B cell (primary cell): ENCODE data around the gene RMI2. TPM values are rescaled to one million over a fixed set of nuclear protein-coding genes. Genes with fewer than 3 reads are reported as not detected.

Source experiments
- ATAC-seq: fragments of 200-7000 bp; cut with Tn5 transposase; one replicate; pipeline ENCODE4 v1.10.0; 2021; ENCODE audit warnings: low read depth, mild to moderate bottlenecking, moderate number of reproducible peaks, moderate library complexity
- CTCF ChIA-PET: fragments of 350-600 bp; sonication (Branson Sonifier 250); formaldehyde crosslinking; loops from one replicate; lab custom pipeline; 2021; ENCODE audit warnings: antibody characterized with exemption, inconsistent platforms; lab: Charles Lee
- POLR2A ChIA-PET: fragments of 350-600 bp; sonication (Branson Sonifier 250); formaldehyde crosslinking; loops from one replicate; lab custom pipeline; 2021; ENCODE audit warnings: antibody characterized with exemption; lab: Charles Lee
- DNase-seq: peaks from one replicate; pipeline ENCODE4 v3.0.0; 2013
- H2AFZ ChIP-seq: 2 replicates; pipeline ENCODE4 v1.6.1; 2012; ENCODE audit warnings: mild to moderate bottlenecking, low read depth, low read length; ENCODE audit not compliant: insufficient read depth, poor library complexity, severe bottlenecking
- H3K27ac ChIP-seq, 2 donors: 1 replicate in 1 of 2; 2 replicates in 1 of 2; pipeline ENCODE4 v1.5.1; 2012 to 2013; ENCODE audit warnings: low read length in 2 of 2, mild to moderate bottlenecking in 2 of 2, moderate library complexity in 1 of 2
- H3K27me3 ChIP-seq, 4 experiments: fragments of 200-600 bp in 1 of 4; sonication (generic) in 1 of 4; replicated peaks in 1 of 4; 1 replicate in 2 of 4; 2 replicates in 2 of 4; pipeline versions ENCODE4 v1.6.1 to v1.7.0; 2013 to 2016; ENCODE audit warnings: low read length in 3 of 4, mild to moderate bottlenecking in 2 of 4, mixed read lengths in 1 of 4, moderate library complexity in 1 of 4; ENCODE audit not compliant: insufficient read depth in 4 of 4, control insufficient read depth in 3 of 4; ENCODE audit errors: control extremely low read depth in 1 of 4
- H3K36me3 ChIP-seq, 2 experiments: replicated peaks in 1 of 2; 1 replicate in 1 of 2; 2 replicates in 1 of 2; pipeline versions ENCODE4 v1.6.1 to v1.7.1; 2013; ENCODE audit warnings: low read length in 1 of 2; ENCODE audit not compliant: insufficient read depth in 2 of 2, control insufficient read depth in 1 of 2; ENCODE audit errors: control extremely low read depth in 1 of 2, extremely low read depth in 1 of 2
- H3K4me1 ChIP-seq, 2 donors: fragments of 200-600 bp in 1 of 2; sonication (generic) in 1 of 2; 1 replicate in 1 of 2; 2 replicates in 1 of 2; pipeline versions ENCODE4 v1.5.1 to v1.6.1; 2013 to 2017; ENCODE audit warnings: low read length in 2 of 2; ENCODE audit not compliant: control insufficient read depth in 2 of 2, insufficient read depth in 2 of 2
- H3K4me2 ChIP-seq: replicated peaks from 2 replicates; pipeline ENCODE3; 2012; ENCODE audit warnings: mild to moderate bottlenecking, low read depth, low read length; ENCODE audit not compliant: poor library complexity, severe bottlenecking
- H3K4me3 ChIP-seq, 5 experiments: fragments of 200-600 bp in 1 of 5; sonication (generic) in 1 of 5; 1 replicate in 3 of 5; 2 replicates in 2 of 5; pipeline versions ENCODE4 v1.5.1 to v1.7.0; 2011 to 2016; ENCODE audit warnings: low read length in 4 of 5, mild to moderate bottlenecking in 4 of 5, low read depth in 2 of 5, control low read depth in 1 of 5, moderate library complexity in 1 of 5; ENCODE audit not compliant: insufficient read depth in 1 of 5; ENCODE audit errors: control extremely low read depth in 1 of 5, extremely low read depth in 1 of 5
- H3K79me2 ChIP-seq: fragments of 200-600 bp; sonication (generic); one replicate; pipeline ENCODE4 v1.6.0; 2016; ENCODE audit warnings: low read length; ENCODE audit not compliant: control insufficient read depth, insufficient read depth
- H3K9ac ChIP-seq: fragments of 200-600 bp; sonication (generic); 2 replicates; pipeline ENCODE4 v1.6.1; 2017; ENCODE audit warnings: mild to moderate bottlenecking, low read length, moderate library complexity
- H3K9me3 ChIP-seq, 3 donors: one replicate each; pipeline versions ENCODE4 v1.6.1 to v1.7.1; 2013; ENCODE audit warnings: low read length in 2 of 3; ENCODE audit not compliant: control insufficient read depth in 2 of 3, insufficient read depth in 1 of 3; ENCODE audit errors: control extremely low read depth in 1 of 3
- H4K20me1 ChIP-seq: 2 replicates; pipeline ENCODE4 v1.6.0; 2012; ENCODE audit warnings: mild to moderate bottlenecking, low read length; ENCODE audit not compliant: insufficient read depth, control insufficient read depth, poor library complexity, severe bottlenecking
- H3K27ac Mint-ChIP-seq: one replicate; pipeline ENCODE4 v1.8.0; 2021; ENCODE audit warnings: mixed read lengths
- H3K27me3 Mint-ChIP-seq: one replicate; pipeline ENCODE4 v1.8.0; 2021; ENCODE audit warnings: mixed read lengths
- H3K4me1 Mint-ChIP-seq: one replicate; pipeline ENCODE4 v1.8.0; 2021; ENCODE audit warnings: mixed read lengths
- H3K4me3 Mint-ChIP-seq: one replicate; pipeline ENCODE4 v1.8.0; 2021; ENCODE audit warnings: mixed read lengths
- H3K9me3 Mint-ChIP-seq: one replicate; pipeline ENCODE4 v1.8.0; 2022; ENCODE audit warnings: mixed read lengths; ENCODE audit not compliant: insufficient read depth
- EZH2 ChIP-seq: IDR thresholded peaks from 2 replicates; pipeline ENCODE4 v1.6.1; 2012; ENCODE audit warnings: borderline replicate concordance, low read depth, mild to moderate bottlenecking, moderate library complexity, low read length; ENCODE audit not compliant: insufficient read depth, poor library complexity, severe bottlenecking
- WGBS: methylation state at CpG from one replicate; pipeline ENCODE4 v1.1.5; 2013; ENCODE audit warnings: missing lambda C conversion rate; ENCODE audit not compliant: insufficient coverage; 5-methylcytosine and 5-hydroxymethylcytosine counted together
- intact Hi-C: fragments of 100-400 bp; cut with micrococcal nuclease; formaldehyde crosslinking; loops from one replicate; pipeline ENCODE4 v1.10.0; 2022
- polyA plus RNA-seq: library from polyadenylated mRNA; depleted of rRNA; stranded (reverse); fragments of >200 nt; gene quantifications from 2 replicates; pipeline ENCODE4 v1.2.3, GENCODE V29; 2012
- total RNA-seq, 2 donors: library from RNA; stranded (reverse); fragments of 120-200 nt in 1 of 2; gene quantifications; 1 replicate in 1 of 2; 2 replicates in 1 of 2; pipeline versions ENCODE4 v1.2.3 to v1.2.4, GENCODE V29; 2013 to 2022
- TF ChIP-seq, protein P1 (sequence below): fragments of 200-600 bp; IDR thresholded peaks from one replicate; pipeline ENCODE4 v1.8.0; 2022; ENCODE audit warnings: antibody characterized with exemption, mild to moderate bottlenecking

The RMI2 gene
- total and polyA plus RNA-seq, 2 donors (not counting 1 experiment from before 2014, with no cell fraction given): 2.3 to 27.0 TPM

DNA sequence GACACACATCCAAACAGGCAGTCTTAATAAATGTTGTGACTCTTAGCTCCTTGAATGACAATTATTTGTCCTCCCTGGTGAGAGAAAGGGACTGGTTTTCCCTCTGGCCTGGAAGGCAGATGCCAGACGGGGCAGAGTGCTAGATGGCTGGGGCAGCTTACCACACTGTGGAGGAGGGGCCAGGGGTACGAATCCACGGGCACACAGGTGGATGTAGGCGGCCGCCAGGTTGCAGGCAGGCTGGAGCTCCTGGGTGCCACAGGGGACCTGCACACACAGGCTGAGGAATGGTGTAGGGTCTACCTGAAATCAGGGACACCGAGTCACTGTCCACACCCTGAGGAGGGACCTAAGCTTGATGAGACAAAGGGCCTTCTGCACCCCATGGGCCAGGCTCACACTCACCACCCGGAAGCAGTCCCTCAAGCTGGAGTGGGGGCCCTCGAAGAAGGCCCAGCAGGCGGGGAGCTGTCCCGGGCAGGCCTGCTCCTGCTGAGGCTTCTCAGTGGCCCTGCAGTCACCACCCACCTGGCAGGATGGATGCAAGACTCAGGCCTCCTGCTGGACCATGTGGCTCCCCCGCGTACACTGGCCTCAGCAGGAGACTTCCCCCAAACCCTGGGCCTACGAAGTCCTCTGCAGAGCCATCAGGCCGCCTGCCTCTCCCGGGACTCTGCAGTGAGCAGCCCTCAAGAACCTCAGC lies 38.4 kb downstream of the RMI2 start:
- H3K4me3 Mint-ChIP-seq: no peak overlapping the region
- peaks cover 0 to 5% of the 10 kb centered on the region in 2 donors for H3K4me1 ChIP-seq
- H3K4me3 ChIP-seq: no peak overlapping the region
- WGBS: over 99% methylated on average over 15 of the region's 15 CpGs
- H3K27me3 ChIP-seq: peaks cover 0 to 23% (median 2%) of the 10 kb centered on the region in 4 experiments
- no peaks in the 10 kb centered on the region for H4K20me1 ChIP-seq
- POLR2A ChIA-PET: no interaction called here
- H3K27me3 Mint-ChIP-seq: peaks cover 7% of the 10 kb centered on the region
- H3K4me2 ChIP-seq: no peak overlapping the region
- H3K9me3 ChIP-seq: no peaks in the 10 kb centered on the region
- H3K9me3 Mint-ChIP-seq: no peaks in the 10 kb centered on the region
- no peak overlapping the region for H3K9ac ChIP-seq
- CTCF ChIA-PET: interaction anchor here (0.7 to 1.7 kb wide), 3 partner anchors 12 to 420 kb away, joined by 3 to 8 read pairs (median 5); no protein-coding TSS in a partner anchor
- H3K79me2 ChIP-seq: no peaks in the 10 kb centered on the region
- no peak overlapping the region for H2AFZ ChIP-seq
- no peak overlapping the region for H3K27ac ChIP-seq
- peaks cover 9% of the 10 kb centered on the region for H3K4me1 Mint-ChIP-seq
- intact Hi-C loops: no loop called here
- TF ChIP-seq EZH2: no peak
- TF ChIP-seq, protein P1, sequence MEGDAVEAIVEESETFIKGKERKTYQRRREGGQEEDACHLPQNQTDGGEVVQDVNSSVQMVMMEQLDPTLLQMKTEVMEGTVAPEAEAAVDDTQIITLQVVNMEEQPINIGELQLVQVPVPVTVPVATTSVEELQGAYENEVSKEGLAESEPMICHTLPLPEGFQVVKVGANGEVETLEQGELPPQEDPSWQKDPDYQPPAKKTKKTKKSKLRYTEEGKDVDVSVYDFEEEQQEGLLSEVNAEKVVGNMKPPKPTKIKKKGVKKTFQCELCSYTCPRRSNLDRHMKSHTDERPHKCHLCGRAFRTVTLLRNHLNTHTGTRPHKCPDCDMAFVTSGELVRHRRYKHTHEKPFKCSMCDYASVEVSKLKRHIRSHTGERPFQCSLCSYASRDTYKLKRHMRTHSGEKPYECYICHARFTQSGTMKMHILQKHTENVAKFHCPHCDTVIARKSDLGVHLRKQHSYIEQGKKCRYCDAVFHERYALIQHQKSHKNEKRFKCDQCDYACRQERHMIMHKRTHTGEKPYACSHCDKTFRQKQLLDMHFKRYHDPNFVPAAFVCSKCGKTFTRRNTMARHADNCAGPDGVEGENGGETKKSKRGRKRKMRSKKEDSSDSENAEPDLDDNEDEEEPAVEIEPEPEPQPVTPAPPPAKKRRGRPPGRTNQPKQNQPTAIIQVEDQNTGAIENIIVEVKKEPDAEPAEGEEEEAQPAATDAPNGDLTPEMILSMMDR: no peak
- ATAC-seq (no peak), DNase-seq (no peak)
- H3K27ac Mint-ChIP-seq: no peak overlapping the region
- H3K36me3 ChIP-seq: no peaks in the 10 kb centered on the region

DNA sequence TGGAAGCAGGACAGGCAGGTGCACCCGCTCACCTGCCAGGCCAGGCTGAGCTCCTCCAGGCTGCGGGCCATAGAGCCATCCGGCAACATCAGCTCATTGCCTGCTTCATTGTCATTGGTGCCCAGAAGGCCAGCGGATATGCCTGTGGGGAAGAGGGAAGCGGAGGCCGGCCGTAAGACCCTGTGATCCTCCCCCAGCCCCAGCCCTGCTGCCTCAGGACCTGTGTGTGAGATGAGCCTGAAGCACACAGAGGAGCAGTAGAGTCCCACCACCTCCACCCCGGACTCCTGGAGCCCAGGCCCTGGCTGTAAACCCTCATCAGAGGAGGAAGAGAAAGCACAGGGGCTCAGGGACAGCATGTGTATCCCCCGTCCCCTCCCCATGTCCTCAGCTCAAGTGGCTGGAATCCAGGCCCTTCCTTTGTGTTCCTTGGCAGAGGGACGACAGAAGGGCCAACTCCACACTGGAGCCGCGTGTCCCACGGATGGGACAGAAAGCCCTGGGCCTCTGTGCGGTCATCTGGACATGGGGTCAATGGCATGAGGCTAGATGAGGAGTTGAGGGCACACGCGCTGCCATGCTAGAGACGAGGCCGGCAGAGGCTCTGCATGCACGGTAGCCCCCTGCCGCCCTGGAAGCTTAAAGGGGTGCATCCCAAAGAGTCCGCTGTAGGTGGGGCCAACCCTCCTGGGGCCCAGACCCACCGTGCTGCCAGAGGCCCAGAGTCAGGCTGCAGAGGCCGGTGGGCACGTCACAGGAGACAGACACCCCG lies 39.1 kb downstream of the RMI2 start:
- TF ChIP-seq EZH2: no peak
- TF ChIP-seq, protein P1: no peak

More for the DNA sequence above, 39.1 kb downstream of the RMI2 start:
- no peaks in the 10 kb centered on the region for H3K79me2 ChIP-seq
- no peak overlapping the region for H3K27ac Mint-ChIP-seq
- no peak overlapping the region for H3K4me3 Mint-ChIP-seq
- H3K4me3 ChIP-seq: no peak overlapping the region
- H3K27ac ChIP-seq: no peak overlapping the region
- H3K4me1 ChIP-seq: peaks cover 0 to 5% of the 10 kb centered on the region in 2 donors
- intact Hi-C loops: no loop called here
- H4K20me1 ChIP-seq: no peaks in the 10 kb centered on the region
- H3K27me3 ChIP-seq: peaks cover 0 to 23% (median 2%) of the 10 kb centered on the region in 4 experiments
- H3K9me3 Mint-ChIP-seq: no peaks in the 10 kb centered on the region
- no peak overlapping the region for H2AFZ ChIP-seq
- H3K4me1 Mint-ChIP-seq: peaks cover 5% of the 10 kb centered on the region
- WGBS: 95% methylated on average over 22 of the region's 25 CpGs
- peaks cover 5% of the 10 kb centered on the region for H3K27me3 Mint-ChIP-seq
- H3K9ac ChIP-seq: no peak overlapping the region
- H3K36me3 ChIP-seq: no peaks in the 10 kb centered on the region
- no peak for ATAC-seq
- no peaks in the 10 kb centered on the region for H3K9me3 ChIP-seq
- ChIA-PET POLR2A (interaction anchor here (0.6 kb wide), 1 partner anchor 10 kb away, joined by 4 read pairs; no protein-coding TSS in a partner anchor), CTCF (interaction anchor here (1.0 to 4.2 kb wide), 3 partner anchors 12 to 32 kb away, joined by 8 to 20 read pairs (median 8); no protein-coding TSS in a partner anchor)
- DNase-seq: no peak
- H3K4me2 ChIP-seq: no peak overlapping the region
